ENCODE measurements around the gene CYP2A6. TPM values are rescaled to one million over a fixed set of nuclear protein-coding genes. Genes with fewer than 3 reads are reported as not detected.
"Not testable (repeated sequence)": the region's sequence is repeated elsewhere in the genome, so short reads cannot be mapped to it uniquely, and the experiment has no call there.

The CYP2A6 gene
- total RNA-seq, 1 experiment from 2014 or later = not detected

GRCh38 chr19:40819479-40820234, 30.6 kb downstream of the CYP2A6 start:
- not testable (repeated sequence) for DNase-seq (ENCODE audit: low spot score)

- DNase-seq (ENCODE audit: low spot score) = not testable (repeated sequence)
Observed at GRCh38 chr19:40818480-40819399, 31.5 kb downstream of the CYP2A6 start.

GRCh38 chr19:40815223-40815622, 35.0 kb downstream of the CYP2A6 start:
- DNase-seq (ENCODE audit: low spot score) = no peak

GRCh38 chr19:40813182-40813581, 37.1 kb downstream of the CYP2A6 start:
- DNase-seq (ENCODE audit: low spot score) = no peak

- DNase-seq (ENCODE audit: low spot score) = not testable (repeated sequence)
Observed at GRCh38 chr19:40812571-40812970, 37.7 kb downstream of the CYP2A6 start.

- DNase-seq (ENCODE audit: low spot score) = no peak
Observed at GRCh38 chr19:40811478-40812341, 38.5 kb downstream of the CYP2A6 start.

GRCh38 chr19:40810649-40811408, 39.4 kb downstream of the CYP2A6 start:
- DNase-seq (ENCODE audit: low spot score) = not testable (repeated sequence)

GRCh38 chr19:40810160-40810559, 40.1 kb downstream of the CYP2A6 start:
- DNase-seq (ENCODE audit: low spot score) = no peak

GRCh38 chr19:40809358-40810086, 40.7 kb downstream of the CYP2A6 start:
- no peak for DNase-seq (ENCODE audit: low spot score)

- no peak for DNase-seq (ENCODE audit: low spot score)
Observed at GRCh38 chr19:40808497-40808896, 41.8 kb downstream of the CYP2A6 start.

- no peak for DNase-seq (ENCODE audit: low spot score)
Observed at GRCh38 chr19:40808021-40808325, 42.3 kb downstream of the CYP2A6 start.

- no peak for DNase-seq (ENCODE audit: low spot score)
Observed at GRCh38 chr19:40807147-40808020, 42.9 kb downstream of the CYP2A6 start.

- peak; percentile 86 for DNase-seq (ENCODE audit: low spot score)
Observed at GRCh38 chr19:40806423-40807146, 43.7 kb downstream of the CYP2A6 start.

- no peak for DNase-seq (ENCODE audit: low spot score)
Observed at GRCh38 chr19:40805258-40805868, 44.9 kb downstream of the CYP2A6 start.

GRCh38 chr19:40804783-40805242, 45.4 kb downstream of the CYP2A6 start:
- no peak for DNase-seq (ENCODE audit: low spot score)

- DNase-seq (ENCODE audit: low spot score) = no peak
Observed at GRCh38 chr19:40803857-40804782, 46.1 kb downstream of the CYP2A6 start.

Data from H4 (cell line).